ENCODE measurements around the gene ACTG2. TPM values are rescaled to one million over a fixed set of nuclear protein-coding genes. Genes with fewer than 3 reads are reported as not detected.

Gene ACTG2
- total RNA-seq, 1 experiment from 2014 or later = not detected

GRCh38 chr2:73965053-73965452, 72.2 kb downstream of the ACTG2 start:
- H3K27ac ChIP-seq (ENCODE audit: low read length) = no peak overlapping the region
- no peaks in the 10 kb centered on the region for H3K27me3 ChIP-seq (ENCODE audit: low read length)
- no peak for DNase-seq
- no peaks in the 10 kb centered on the region for H3K79me2 ChIP-seq (ENCODE audit: low read length)
- H3K4me3 ChIP-seq (ENCODE audit: low read length) = no peak overlapping the region
- no peaks in the 10 kb centered on the region for H3K9me2 ChIP-seq (replicated peaks; ENCODE audit: insufficient read depth, low read length)
- H4K20me1 ChIP-seq (ENCODE audit: insufficient read depth, low read depth, low read length) = 0 out of 2 replicates have a peak, but pooled peaks cover 3% of the 10 kb centered on the region
- no peak overlapping the region for H3K9ac ChIP-seq (ENCODE audit: low read length)
- no peaks in the 10 kb centered on the region for H3K4me1 ChIP-seq (ENCODE audit: low read length)
- H2AFZ ChIP-seq (ENCODE audit: low read length) = no peak overlapping the region
- no peaks in the 10 kb centered on the region for H3K9me3 ChIP-seq (ENCODE audit: low read length)
- no peak overlapping the region for H3K4me2 ChIP-seq (ENCODE audit: low read depth, low read length, poor library complexity, severe bottlenecking)
- no peaks in the 10 kb centered on the region for H3K36me3 ChIP-seq (ENCODE audit: insufficient read depth, low read length)

GRCh38 chr2:73968357-73968937, 75.6 kb downstream of the ACTG2 start:
- H2AFZ ChIP-seq (ENCODE audit: low read length) = no peak overlapping the region

GRCh38 chr2:73969356-73969755, 76.5 kb downstream of the ACTG2 start:
- Histone ChIP-seq H3K4me1 (ENCODE audit: low read length) (peaks cover 21% of the 10 kb centered on the region), H3K79me2 (ENCODE audit: low read length) (no peaks in the 10 kb centered on the region), H2AFZ (ENCODE audit: low read length) (no peak overlapping the region), H3K4me2 (ENCODE audit: low read depth, low read length, poor library complexity, severe bottlenecking) (no peak overlapping the region), H4K20me1 (ENCODE audit: insufficient read depth, low read depth, low read length) (peaks cover 15% of the 10 kb centered on the region; the same call in 1 of the 2 replicates), H3K4me3 (ENCODE audit: low read length) (no peak overlapping the region), H3K27ac (ENCODE audit: low read length) (no peak overlapping the region), H3K27me3 (ENCODE audit: low read length) (no peaks in the 10 kb centered on the region), H3K9me3 (ENCODE audit: low read length) (no peaks in the 10 kb centered on the region), H3K9ac (ENCODE audit: low read length) (no peak overlapping the region), H3K9me2 (replicated peaks; ENCODE audit: insufficient read depth, low read length) (no peaks in the 10 kb centered on the region), H3K36me3 (ENCODE audit: insufficient read depth, low read length) (no peaks in the 10 kb centered on the region)
- DNase-seq = no peak

More at GRCh38 chr2:73968357-73968937, 75.6 kb downstream of the ACTG2 start:
- Histone ChIP-seq H3K36me3 (ENCODE audit: insufficient read depth, low read length) (no peaks in the 10 kb centered on the region), H3K9me2 (replicated peaks; ENCODE audit: insufficient read depth, low read length) (no peaks in the 10 kb centered on the region), H3K4me1 (ENCODE audit: low read length) (peaks cover 21% of the 10 kb centered on the region), H3K9me3 (ENCODE audit: low read length) (no peaks in the 10 kb centered on the region), H3K27ac (ENCODE audit: low read length) (no peak overlapping the region), H3K4me2 (ENCODE audit: low read depth, low read length, poor library complexity, severe bottlenecking) (no peak overlapping the region), H3K27me3 (ENCODE audit: low read length) (no peaks in the 10 kb centered on the region), H3K9ac (ENCODE audit: low read length) (no peak overlapping the region), H4K20me1 (ENCODE audit: insufficient read depth, low read depth, low read length) (peaks cover 15% of the 10 kb centered on the region; the same call in 1 of the 2 replicates), H3K79me2 (ENCODE audit: low read length) (no peaks in the 10 kb centered on the region), H3K4me3 (ENCODE audit: low read length) (no peak overlapping the region)
- DNase-seq = no peak

Small RNA genes within 50 kb of the gene (small RNA-seq; reads per million reads assigned to genes)
- not detected for gene RNA5SP97

Other genes with a start within 250 kb of the ACTG2 start
- 37.4 and 78.0 TPM in 2 replicates for gene TPRKB, start 155.7 kb upstream of the ACTG2 start, total RNA-seq (2014; rRNA removed; shearing (Covaris generic); ENCODE audit: low replicate concordance)
- gene DUSP11, start 112.9 kb upstream of the ACTG2 start, total RNA-seq (2014; rRNA removed; shearing (Covaris generic); ENCODE audit: low replicate concordance) = 46.4 and 84.2 TPM in 2 replicates
- gene C2orf78, start 108.8 kb upstream of the ACTG2 start, total RNA-seq (2014; rRNA removed; shearing (Covaris generic); ENCODE audit: low replicate concordance) = not detected in 2 replicates
- gene STAMBP, start 64.0 kb upstream of the ACTG2 start, total RNA-seq (2014; rRNA removed; shearing (Covaris generic); ENCODE audit: low replicate concordance) = 32.3 and 73.8 TPM in 2 replicates
- 88.0 and 130 TPM in 2 replicates for gene DGUOK, start 33.9 kb downstream of the ACTG2 start, total RNA-seq (2014; rRNA removed; shearing (Covaris generic); ENCODE audit: low replicate concordance)
- 11.6 and 13.6 TPM in 2 replicates for gene TET3, start 91.9 kb downstream of the ACTG2 start, total RNA-seq (2014; rRNA removed; shearing (Covaris generic); ENCODE audit: low replicate concordance)